SJCRH30 (cell line): Measurements from ENCODE around the gene LCN10. TPM values are rescaled to one million over a fixed set of nuclear protein-coding genes. Genes with fewer than 3 reads are reported as not detected.

Experiments
- DNase-seq, 2 experiments: peaks; one replicate each; pipeline ENCODE4 v3.0.0-alpha.2; 2015 to 2020
- H3K27ac ChIP-seq: fragments of 250-450 bp; sonication (Bioruptor Pico); 2 replicates; pipeline ENCODE4 v1.5.1; 2020; ENCODE audit warnings: mild to moderate bottlenecking, moderate library complexity
- H3K27me3 ChIP-seq: fragments of 250-450 bp; sonication (Bioruptor Pico); 2 replicates; pipeline ENCODE4 v1.5.1; 2020; ENCODE audit warnings: mild to moderate bottlenecking, moderate library complexity
- H3K36me3 ChIP-seq: fragments of 250-450 bp; sonication (Bioruptor Pico); 2 replicates; pipeline ENCODE4 v1.5.1; 2020; ENCODE audit warnings: mild to moderate bottlenecking, moderate library complexity
- H3K4me1 ChIP-seq: fragments of 250-450 bp; sonication (Bioruptor Pico); 2 replicates; pipeline ENCODE4 v1.5.1; 2020; ENCODE audit warnings: mild to moderate bottlenecking, moderate library complexity
- H3K4me3 ChIP-seq: fragments of 250-450 bp; sonication (Bioruptor Pico); 2 replicates; pipeline ENCODE4 v1.5.1; 2020; ENCODE audit warnings: mild to moderate bottlenecking, moderate library complexity
- H3K9me3 ChIP-seq: fragments of 250-450 bp; sonication (Bioruptor Pico); replicated peaks from 2 replicates; pipeline ENCODE4 v1.5.1; 2020; ENCODE audit warnings: mild to moderate bottlenecking, moderate library complexity
- total RNA-seq: library from RNA; depleted of rRNA; stranded (reverse); fragments of >200 nt; shearing (Covaris generic); gene quantifications from 2 replicates; pipeline ENCODE4 v1.2.3, GENCODE V29; 2014

LCN10 gene
- total RNA-seq, 1 experiment from 2014 or later: not detected

DNA sequence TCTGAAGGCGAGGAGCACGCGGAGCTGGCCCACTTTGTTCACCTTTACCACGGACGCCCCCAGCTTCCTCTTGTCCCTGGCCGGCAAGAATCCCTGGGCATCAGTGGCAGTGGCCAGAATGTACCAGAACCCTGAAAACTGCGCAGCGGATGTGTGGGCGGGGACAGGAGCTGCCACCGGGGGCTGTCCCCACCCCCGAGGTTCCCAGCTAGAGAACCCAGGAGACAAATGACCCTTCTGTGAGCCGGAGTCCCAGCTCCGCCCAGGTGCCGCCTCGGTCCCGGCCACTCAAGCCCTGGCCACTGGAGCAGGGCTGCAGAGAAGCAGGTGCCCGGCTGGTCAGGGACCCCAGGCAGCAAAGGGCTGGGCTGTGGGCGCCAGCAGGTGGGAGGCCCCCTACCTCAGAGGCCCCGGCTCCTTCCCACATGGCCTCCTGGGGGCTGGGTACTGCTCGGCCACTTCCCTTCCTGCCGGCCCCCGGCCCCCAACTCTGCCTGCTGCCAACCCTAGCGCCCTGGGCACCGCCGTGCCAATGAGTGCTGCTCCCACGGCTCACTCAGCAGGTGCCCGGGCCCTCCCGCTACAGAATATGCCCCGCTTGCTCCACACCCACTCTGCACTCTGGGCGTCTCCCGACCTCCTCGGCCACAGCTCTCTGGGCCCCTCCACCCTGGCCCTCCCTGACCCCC is 713 bp downstream of the LCN10 start:
- H3K36me3 ChIP-seq: no peaks in the 10 kb centered on the region
- peaks cover 15% of the 10 kb centered on the region for H3K4me1 ChIP-seq
- no peak overlapping the region for H3K4me3 ChIP-seq
- DNase-seq: no peak
- H3K9me3 ChIP-seq: no peaks in the 10 kb centered on the region
- no peak overlapping the region for H3K27ac ChIP-seq
- H3K27me3 ChIP-seq: peaks cover 28% of the 10 kb centered on the region

- H3K9me3 ChIP-seq: no peaks in the 10 kb centered on the region
- H3K27ac ChIP-seq: no peak overlapping the region
- H3K4me3 ChIP-seq: no peak overlapping the region
- DNase-seq: no peak
- H3K27me3 ChIP-seq: peaks cover 24% of the 10 kb centered on the region
- H3K36me3 ChIP-seq: no peaks in the 10 kb centered on the region
- peaks cover 15% of the 10 kb centered on the region for H3K4me1 ChIP-seq
Observed at GRCh38 chr9:136740971-136741882, 1.5 kb downstream of the LCN10 start.

DNA sequence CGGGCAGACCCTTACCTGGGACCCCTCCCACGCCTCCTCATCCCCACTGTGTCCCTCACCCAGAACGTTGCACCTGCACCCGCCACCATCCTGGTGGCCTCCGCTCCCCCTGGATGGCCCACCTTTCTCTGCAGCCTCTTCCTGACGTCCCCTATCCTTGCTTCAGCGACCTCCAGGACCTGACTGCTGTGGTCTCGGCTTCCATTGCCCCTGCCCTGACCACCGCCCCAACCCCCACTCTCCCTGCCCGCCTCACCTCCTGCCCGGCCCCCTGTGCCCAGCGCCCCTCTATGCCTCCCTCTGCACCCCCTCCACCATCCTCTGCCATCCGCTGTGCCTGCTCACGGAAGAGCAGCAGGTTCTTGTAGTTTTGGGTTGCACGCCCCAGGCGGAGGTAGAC is 2.2 kb downstream of the LCN10 start:
- Histone ChIP-seq H3K4me3 (no peak overlapping the region), H3K27me3 (peaks cover 27% of the 10 kb centered on the region), H3K36me3 (no peaks in the 10 kb centered on the region), H3K9me3 (no peaks in the 10 kb centered on the region), H3K27ac (no peak overlapping the region), H3K4me1 (peaks cover 15% of the 10 kb centered on the region)
- DNase-seq: no peak

DNA sequence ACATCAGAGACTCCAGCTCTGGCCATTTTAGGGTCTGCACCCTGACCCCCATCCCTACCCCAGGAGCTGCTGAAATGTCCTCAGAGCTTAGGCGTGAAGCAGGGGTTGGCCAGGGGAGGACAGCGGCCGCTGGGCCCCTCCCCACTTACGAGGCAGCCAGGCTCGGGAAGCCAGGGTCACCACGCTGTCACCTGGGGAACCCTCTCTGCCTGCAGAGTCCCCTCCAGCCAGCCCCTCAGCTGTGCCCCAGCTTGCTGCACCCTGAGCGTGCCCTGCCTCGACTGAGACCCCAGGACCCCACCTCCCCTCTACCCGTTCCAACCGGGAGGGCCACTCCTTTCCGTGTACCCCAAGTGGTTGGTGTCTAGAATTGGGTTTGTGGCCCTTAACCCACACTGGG is 2.7 kb downstream of the LCN10 start:
- no peak for DNase-seq
- Histone ChIP-seq H3K4me3 (no peak overlapping the region), H3K9me3 (no peaks in the 10 kb centered on the region), H3K27me3 (peaks cover 30% of the 10 kb centered on the region), H3K27ac (no peak overlapping the region), H3K4me1 (peaks cover 15% of the 10 kb centered on the region), H3K36me3 (no peaks in the 10 kb centered on the region)

- Histone ChIP-seq H3K4me3 (no peak overlapping the region), H3K36me3 (no peaks in the 10 kb centered on the region), H3K27ac (no peak overlapping the region), H3K4me1 (peaks cover 15% of the 10 kb centered on the region), H3K9me3 (no peaks in the 10 kb centered on the region), H3K27me3 (peaks cover 34% of the 10 kb centered on the region)
- DNase-seq: no peak
Observed at GRCh38 chr9:136739509-136739908, 3.2 kb downstream of the LCN10 start.

DNA sequence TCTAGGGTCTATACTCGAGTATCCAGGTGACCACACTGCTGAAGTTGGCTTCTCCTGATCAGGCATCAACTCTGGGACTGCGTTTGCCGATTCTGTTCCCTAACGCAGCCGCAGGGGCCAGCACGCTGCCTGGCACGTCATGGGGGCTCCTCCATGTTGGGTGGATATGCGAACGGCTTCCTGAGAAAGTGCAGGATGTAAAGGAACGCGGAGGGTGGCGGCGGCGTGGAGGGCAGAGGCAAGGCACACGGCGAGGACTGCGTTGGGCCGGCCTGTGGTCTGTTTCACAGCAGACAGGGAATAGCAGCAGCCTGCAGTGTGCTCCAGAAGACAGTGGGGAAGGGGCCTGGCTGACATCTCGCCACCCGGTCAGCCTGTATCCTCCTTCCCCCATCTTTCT is 3.8 kb downstream of the LCN10 start:
- peaks cover 34% of the 10 kb centered on the region for H3K27me3 ChIP-seq

DNA sequence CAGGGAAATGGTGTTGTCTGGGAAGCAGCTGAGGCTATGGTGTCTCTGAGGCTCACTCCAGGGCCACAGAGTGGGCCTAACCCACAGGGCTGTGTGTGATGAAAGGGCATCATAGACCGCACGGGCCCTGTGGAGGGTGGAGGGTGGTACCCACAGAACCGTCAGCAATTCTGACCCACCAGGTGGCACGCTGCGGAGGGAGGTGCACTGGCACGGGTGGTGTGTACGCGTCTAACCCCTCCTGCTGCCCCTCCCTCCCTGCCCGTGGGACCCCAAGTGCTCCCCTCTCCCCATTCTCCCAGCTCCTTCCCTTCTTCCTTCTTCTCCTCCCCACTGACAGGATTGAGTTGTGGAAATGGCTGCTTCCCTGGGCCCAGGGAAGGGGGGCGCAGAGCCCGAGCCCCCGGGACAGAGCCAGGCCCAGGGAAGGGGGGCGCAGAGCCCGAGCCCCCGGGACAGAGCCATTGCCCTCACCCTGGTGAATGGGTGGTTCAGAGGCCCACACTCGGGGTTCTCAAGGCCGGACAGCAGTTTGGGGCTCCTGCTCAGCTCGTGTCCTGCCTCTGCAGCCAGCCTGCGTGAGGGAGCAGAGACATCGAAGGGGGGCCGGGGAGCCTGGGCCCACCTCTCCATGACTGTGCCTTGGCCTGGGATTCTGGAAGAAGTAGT is 6.8 kb downstream of the LCN10 start:
- Histone ChIP-seq H3K36me3 (no peaks in the 10 kb centered on the region), H3K4me3 (no peak overlapping the region), H3K27me3 (peaks cover 28% of the 10 kb centered on the region), H3K27ac (no peak overlapping the region), H3K9me3 (no peaks in the 10 kb centered on the region), H3K4me1 (peaks cover 6% of the 10 kb centered on the region)
- no peak for DNase-seq

More for the DNA sequence above, 3.8 kb downstream of the LCN10 start:
- H3K27ac ChIP-seq: no peak overlapping the region
- no peak overlapping the region for H3K4me3 ChIP-seq
- H3K4me1 ChIP-seq: peaks cover 15% of the 10 kb centered on the region
- H3K36me3 ChIP-seq: no peaks in the 10 kb centered on the region
- no peaks in the 10 kb centered on the region for H3K9me3 ChIP-seq
- DNase-seq: no peak

DNA sequence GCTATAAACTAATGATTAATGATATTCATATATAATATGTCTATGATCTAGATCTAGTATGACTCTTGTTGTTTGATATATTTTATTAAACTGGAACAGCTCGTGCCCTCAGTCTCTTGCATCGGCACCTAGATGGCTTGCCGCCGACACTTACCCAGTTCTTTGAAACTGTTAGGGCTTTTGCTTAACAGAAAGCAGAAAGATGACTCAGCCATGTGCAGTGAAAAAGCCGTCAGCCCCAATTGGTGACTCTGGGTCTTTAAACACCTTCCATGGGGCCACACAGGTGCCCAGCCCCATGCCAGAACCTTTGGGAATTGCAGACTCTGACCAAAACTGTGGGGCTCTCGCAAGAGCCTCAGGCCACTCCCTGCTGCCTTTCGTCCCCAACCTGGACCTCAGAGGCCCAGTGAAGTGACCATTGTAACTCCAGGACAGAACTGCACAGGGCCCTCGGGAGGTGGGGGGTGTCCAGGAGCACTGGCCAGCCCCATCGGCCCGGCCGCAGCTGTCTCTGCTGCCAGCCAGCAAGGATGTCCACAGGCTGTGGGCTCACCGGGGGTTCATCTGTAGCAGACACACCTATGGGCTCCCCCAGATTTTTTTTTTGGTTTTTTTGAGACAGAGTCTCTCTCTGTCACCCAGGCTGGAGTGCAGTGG is 7.8 kb downstream of the LCN10 start:
- DNase-seq: no peak

DNA sequence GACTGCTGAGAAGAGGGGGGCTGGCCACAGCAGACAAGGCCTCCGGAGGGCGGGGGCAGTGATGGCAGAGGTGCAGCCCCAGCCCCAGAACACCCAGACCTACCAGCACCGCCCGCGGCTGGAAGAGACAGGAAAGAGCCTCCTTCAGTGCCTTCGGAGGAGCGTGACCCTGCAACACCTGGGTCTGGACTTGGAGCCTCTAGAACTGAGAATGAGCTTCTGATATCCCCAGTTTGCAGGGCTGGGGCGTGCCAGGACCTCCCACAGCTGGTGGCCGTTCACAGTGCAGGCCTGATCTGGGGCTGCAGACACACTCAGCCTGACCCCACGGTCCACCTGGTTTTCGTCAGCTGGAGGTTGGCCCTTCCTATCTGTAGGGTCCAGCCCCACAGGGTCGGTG is 9.1 kb downstream of the LCN10 start:
- Histone ChIP-seq H3K4me1 (peaks cover 3% of the 10 kb centered on the region; the same call in 1 of the 2 replicates), H3K27me3 (peaks cover 20% of the 10 kb centered on the region), H3K9me3 (no peaks in the 10 kb centered on the region), H3K4me3 (no peak overlapping the region), H3K27ac (no peak overlapping the region), H3K36me3 (no peaks in the 10 kb centered on the region)
- no peak for DNase-seq

More for the DNA sequence above, 7.8 kb downstream of the LCN10 start:
- H3K27ac ChIP-seq: no peak overlapping the region
- H3K27me3 ChIP-seq: peaks cover 20% of the 10 kb centered on the region
- H3K4me3 ChIP-seq: no peak overlapping the region
- peaks cover 3% of the 10 kb centered on the region; the same call in 1 of the 2 replicates for H3K4me1 ChIP-seq
- no peaks in the 10 kb centered on the region for H3K9me3 ChIP-seq
- no peaks in the 10 kb centered on the region for H3K36me3 ChIP-seq

DNA sequence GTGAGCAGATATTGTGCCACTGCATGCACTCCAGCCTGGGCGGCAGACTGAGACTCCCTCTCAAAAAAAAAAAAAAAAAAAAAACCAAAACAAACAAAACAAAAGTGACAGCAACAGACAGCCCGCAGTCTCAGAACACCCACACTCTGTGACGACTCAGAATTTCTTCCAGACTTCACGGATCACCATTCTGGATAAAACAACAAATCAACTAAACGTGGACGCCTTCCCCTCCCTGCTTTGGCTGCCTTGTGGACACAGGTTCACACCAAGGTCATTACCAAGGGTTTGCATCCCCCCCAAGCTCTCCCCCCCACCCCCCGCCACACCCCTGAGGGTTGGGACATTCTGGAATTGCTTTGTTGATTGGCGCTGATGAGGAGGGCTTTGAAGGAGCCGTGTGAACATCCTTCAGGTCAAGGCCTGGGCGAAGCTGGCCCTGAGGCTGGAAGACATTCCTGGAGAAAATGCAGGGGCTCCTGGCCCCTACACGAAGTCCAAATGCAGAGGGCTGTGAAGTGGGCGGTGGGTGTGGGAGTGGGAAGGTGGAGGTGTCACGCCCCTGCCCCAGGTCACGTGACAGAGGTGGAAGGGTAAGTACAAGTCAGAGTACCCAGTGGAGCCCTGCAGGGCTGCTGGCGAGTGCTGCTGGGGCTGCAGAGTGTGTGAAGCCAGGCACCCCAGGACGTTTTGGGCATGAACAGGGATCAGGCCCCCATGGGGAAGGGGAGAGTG is 10.1 kb downstream of the LCN10 start:
- Histone ChIP-seq H3K27ac (no peak overlapping the region), H3K9me3 (no peaks in the 10 kb centered on the region), H3K36me3 (no peaks in the 10 kb centered on the region), H3K4me1 (peaks cover 3% of the 10 kb centered on the region; the same call in 1 of the 2 replicates), H3K4me3 (no peak overlapping the region), H3K27me3 (peaks cover 20% of the 10 kb centered on the region)
- no peak for DNase-seq

GRCh38 chr9:136729926-136730325 is 12.8 kb downstream of the LCN10 start:
- Histone ChIP-seq H3K27me3 (peaks cover 9% of the 10 kb centered on the region), H3K36me3 (peaks cover 20% of the 10 kb centered on the region), H3K27ac (no peak overlapping the region), H3K4me1 (peaks cover 8% of the 10 kb centered on the region; the same call in 1 of the 2 replicates), H3K4me3 (no peak overlapping the region), H3K9me3 (no peaks in the 10 kb centered on the region)
- no peak for DNase-seq

- Histone ChIP-seq H3K36me3 (peaks cover 28% of the 10 kb centered on the region), H3K27me3 (peaks cover 7% of the 10 kb centered on the region; the same call in 1 of the 2 replicates), H3K4me3 (no peak overlapping the region), H3K4me1 (peaks cover 8% of the 10 kb centered on the region; the same call in 1 of the 2 replicates), H3K9me3 (no peaks in the 10 kb centered on the region), H3K27ac (no peak overlapping the region)
- no peak for DNase-seq
Observed at GRCh38 chr9:136729144-136729543, 13.6 kb downstream of the LCN10 start.

DNA sequence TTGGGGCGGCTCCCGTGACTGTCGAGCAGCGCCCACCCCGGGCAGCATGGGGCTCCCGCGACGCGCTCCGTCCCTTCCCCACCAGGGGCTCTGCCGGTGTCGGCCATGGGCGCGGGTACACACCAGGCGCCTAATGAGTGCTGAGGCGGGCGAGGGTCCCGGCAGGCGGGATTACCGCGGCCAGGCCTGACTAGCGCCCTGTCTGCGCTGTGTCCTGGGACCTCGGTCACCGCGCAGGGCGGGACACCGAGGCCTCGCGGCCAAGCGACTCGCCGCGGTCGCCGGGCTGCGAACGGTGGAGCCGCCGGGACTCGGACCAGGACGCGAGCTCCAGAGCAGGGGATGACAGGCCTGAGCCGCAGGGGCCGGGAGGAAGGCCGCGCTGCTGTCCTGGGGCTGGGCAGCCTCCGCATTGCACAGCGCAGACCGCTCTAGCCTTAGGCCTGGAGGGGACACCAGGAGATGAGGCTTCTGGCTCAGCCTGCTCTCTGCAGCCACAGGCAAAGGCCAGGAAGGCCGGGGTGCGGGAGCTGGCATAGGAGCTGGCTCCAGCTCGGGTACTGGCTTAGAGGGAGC is 14.1 kb downstream of the LCN10 start:
- H3K27me3 ChIP-seq: peaks cover 4% of the 10 kb centered on the region; the same call in 1 of the 2 replicates
- no peaks in the 10 kb centered on the region for H3K9me3 ChIP-seq
- no peak for DNase-seq
- peak overlapping the region; percentile 86 for H3K4me3 ChIP-seq
- H3K27ac ChIP-seq: no peak overlapping the region
- peaks cover 8% of the 10 kb centered on the region; the same call in 1 of the 2 replicates for H3K4me1 ChIP-seq
- H3K36me3 ChIP-seq: peaks cover 33% of the 10 kb centered on the region
